ENCODE measurements around the gene SKOR2.
"Not testable (repeated sequence)": the region's sequence is repeated elsewhere in the genome, so short reads cannot be mapped to it uniquely, and the experiment has no call there.

SKOR2 gene

DNA sequence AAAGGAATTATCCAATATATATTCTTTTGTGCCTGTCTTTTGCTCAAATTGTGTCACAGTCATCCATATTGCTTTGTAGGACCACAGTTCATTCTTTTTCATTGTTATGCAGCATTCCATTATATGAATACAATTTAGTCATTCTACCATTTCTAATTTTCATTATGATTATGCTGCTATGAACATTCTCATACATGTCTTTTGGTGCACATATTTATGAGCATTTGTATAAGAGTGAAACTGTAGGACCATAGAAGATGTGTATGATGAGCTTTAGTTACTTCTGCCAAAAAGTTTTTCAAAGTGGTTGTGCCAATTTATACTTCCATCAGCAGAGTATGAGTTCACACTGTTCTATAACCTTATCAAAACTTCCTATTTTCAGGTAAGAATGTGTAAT, 83.0 kb downstream of the SKOR2 start:
- peaks cover 5% of the 10 kb centered on the region; the same call in 1 of the 2 replicates for H4K20me1 ChIP-seq (ENCODE audit: insufficient read depth, low read length)
- H3K9me3 ChIP-seq (ENCODE audit: insufficient read depth, low read length, severe bottlenecking): no peaks in the 10 kb centered on the region
- no peak overlapping the region for H3K9ac ChIP-seq (ENCODE audit: low read depth, low read length)
- H3K4me2 ChIP-seq (ENCODE audit: insufficient read depth, low read length): no peak overlapping the region
- H3K79me2 ChIP-seq (ENCODE audit: insufficient read depth, low read length): peaks cover 33% of the 10 kb centered on the region
- H3K27ac ChIP-seq (ENCODE audit: low read length): no peak overlapping the region
- no peak overlapping the region for H3K4me3 ChIP-seq (ENCODE audit: low read depth in 1 of 2, low read length in 2 of 2)
- ATAC-seq (ENCODE audit: insufficient read depth, low read depth): no peak
- H3K36me3 ChIP-seq (ENCODE audit: insufficient read depth, low read length): no peaks in the 10 kb centered on the region
- H3K27me3 ChIP-seq (ENCODE audit: insufficient read depth, low read length, poor library complexity): no peaks in the 10 kb centered on the region
- TF ChIP-seq EZH2 (IDR thresholded peaks at IDR 0.05; ENCODE audit: borderline replicate concordance, low read depth, low read length, severe bottlenecking): no peak
- TF ChIP-seq, protein P1, sequence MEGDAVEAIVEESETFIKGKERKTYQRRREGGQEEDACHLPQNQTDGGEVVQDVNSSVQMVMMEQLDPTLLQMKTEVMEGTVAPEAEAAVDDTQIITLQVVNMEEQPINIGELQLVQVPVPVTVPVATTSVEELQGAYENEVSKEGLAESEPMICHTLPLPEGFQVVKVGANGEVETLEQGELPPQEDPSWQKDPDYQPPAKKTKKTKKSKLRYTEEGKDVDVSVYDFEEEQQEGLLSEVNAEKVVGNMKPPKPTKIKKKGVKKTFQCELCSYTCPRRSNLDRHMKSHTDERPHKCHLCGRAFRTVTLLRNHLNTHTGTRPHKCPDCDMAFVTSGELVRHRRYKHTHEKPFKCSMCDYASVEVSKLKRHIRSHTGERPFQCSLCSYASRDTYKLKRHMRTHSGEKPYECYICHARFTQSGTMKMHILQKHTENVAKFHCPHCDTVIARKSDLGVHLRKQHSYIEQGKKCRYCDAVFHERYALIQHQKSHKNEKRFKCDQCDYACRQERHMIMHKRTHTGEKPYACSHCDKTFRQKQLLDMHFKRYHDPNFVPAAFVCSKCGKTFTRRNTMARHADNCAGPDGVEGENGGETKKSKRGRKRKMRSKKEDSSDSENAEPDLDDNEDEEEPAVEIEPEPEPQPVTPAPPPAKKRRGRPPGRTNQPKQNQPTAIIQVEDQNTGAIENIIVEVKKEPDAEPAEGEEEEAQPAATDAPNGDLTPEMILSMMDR (IDR thresholded peaks at IDR 0.05; ENCODE audit: borderline replicate concordance, extremely low read depth, low read length, poor library complexity, severe bottlenecking): no peak
- no peak for DNase-seq
- no peak overlapping the region for H2AFZ ChIP-seq (ENCODE audit: low read depth, low read length)
- peaks cover 7% of the 10 kb centered on the region for H3K4me1 ChIP-seq (ENCODE audit: insufficient read depth, low read length)

DNA sequence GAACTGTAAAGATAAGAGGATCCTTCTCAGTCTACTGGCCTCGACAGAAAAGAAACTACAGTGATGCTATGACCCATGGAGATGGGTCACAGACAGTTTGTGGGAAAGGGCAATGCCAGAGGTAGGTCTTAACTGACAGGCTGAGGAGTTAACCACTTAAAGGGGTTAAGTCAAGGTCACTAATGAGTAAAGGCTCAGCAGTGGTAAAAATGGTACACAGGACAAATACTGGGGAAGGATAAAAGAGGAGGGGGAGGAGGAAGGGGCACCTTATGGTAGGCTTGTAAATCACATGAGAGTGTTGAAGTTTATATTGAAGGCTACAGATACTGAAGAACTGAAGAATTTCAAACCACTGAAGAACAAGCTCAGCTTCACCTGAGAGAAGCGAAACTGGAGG, 85.2 kb downstream of the SKOR2 start:
- Histone ChIP-seq H3K4me2 (ENCODE audit: insufficient read depth, low read length) (no peak overlapping the region), H3K9me3 (ENCODE audit: insufficient read depth, low read length, severe bottlenecking) (no peaks in the 10 kb centered on the region)
- DNase-seq: no peak

DNA sequence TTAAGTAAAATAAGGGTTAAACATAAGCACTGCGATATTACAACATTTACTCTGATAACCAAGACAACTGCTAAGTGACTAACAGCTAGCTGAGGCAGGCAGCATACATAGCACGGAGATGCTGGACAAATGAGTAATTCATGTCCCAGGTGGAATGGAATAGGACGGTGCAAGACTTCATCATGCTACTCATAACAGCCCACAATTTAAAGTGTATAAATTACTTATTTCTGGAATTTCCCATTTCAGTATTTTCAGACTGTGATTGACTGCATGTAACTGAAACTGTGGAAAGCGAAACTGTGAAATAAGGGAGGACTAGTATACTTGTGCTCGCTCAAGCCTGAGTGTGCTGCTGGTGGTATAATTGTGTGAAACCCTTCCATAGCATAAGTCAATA, 88.2 kb downstream of the SKOR2 start:
- Histone ChIP-seq H3K9ac (ENCODE audit: low read depth, low read length) (no peak overlapping the region), H3K4me3 (ENCODE audit: low read depth in 1 of 2, low read length in 2 of 2) (no peak overlapping the region), H4K20me1 (ENCODE audit: insufficient read depth, low read length) (peaks cover 3% of the 10 kb centered on the region; the same call in 1 of the 2 replicates), H3K27me3 (ENCODE audit: insufficient read depth, low read length, poor library complexity) (no peaks in the 10 kb centered on the region), H3K9me3 (ENCODE audit: insufficient read depth, low read length, severe bottlenecking) (no peaks in the 10 kb centered on the region), H3K4me1 (ENCODE audit: insufficient read depth, low read length) (no peaks in the 10 kb centered on the region), H3K4me2 (ENCODE audit: insufficient read depth, low read length) (no peak overlapping the region), H3K79me2 (ENCODE audit: insufficient read depth, low read length) (peaks cover 43% of the 10 kb centered on the region), H3K36me3 (ENCODE audit: insufficient read depth, low read length) (no peaks in the 10 kb centered on the region), H2AFZ (ENCODE audit: low read depth, low read length) (no peak overlapping the region), H3K27ac (ENCODE audit: low read length) (no peak overlapping the region)
- DNase-seq: no peak
- TF ChIP-seq, protein P1 (IDR thresholded peaks at IDR 0.05; ENCODE audit: borderline replicate concordance, extremely low read depth, low read length, poor library complexity, severe bottlenecking): no peak
- no peak for TF ChIP-seq EZH2 (IDR thresholded peaks at IDR 0.05; ENCODE audit: borderline replicate concordance, low read depth, low read length, severe bottlenecking)
- no peak for ATAC-seq (ENCODE audit: insufficient read depth, low read depth)

More for the DNA sequence above, 85.2 kb downstream of the SKOR2 start:
- Histone ChIP-seq H2AFZ (ENCODE audit: low read depth, low read length) (no peak overlapping the region), H3K36me3 (ENCODE audit: insufficient read depth, low read length) (no peaks in the 10 kb centered on the region), H3K4me3 (ENCODE audit: low read depth in 1 of 2, low read length in 2 of 2) (no peak overlapping the region), H3K9ac (ENCODE audit: low read depth, low read length) (no peak overlapping the region), H3K27ac (ENCODE audit: low read length) (no peak overlapping the region), H3K79me2 (ENCODE audit: insufficient read depth, low read length) (peaks cover 37% of the 10 kb centered on the region), H4K20me1 (ENCODE audit: insufficient read depth, low read length) (peaks cover 6% of the 10 kb centered on the region; the same call in 1 of the 2 replicates), H3K4me1 (ENCODE audit: insufficient read depth, low read length) (no peaks in the 10 kb centered on the region), H3K27me3 (ENCODE audit: insufficient read depth, low read length, poor library complexity) (no peaks in the 10 kb centered on the region)
- ATAC-seq (ENCODE audit: insufficient read depth, low read depth): no peak
- TF ChIP-seq, protein P1 (IDR thresholded peaks at IDR 0.05; ENCODE audit: borderline replicate concordance, extremely low read depth, low read length, poor library complexity, severe bottlenecking): no peak
- TF ChIP-seq EZH2 (IDR thresholded peaks at IDR 0.05; ENCODE audit: borderline replicate concordance, low read depth, low read length, severe bottlenecking): no peak

DNA sequence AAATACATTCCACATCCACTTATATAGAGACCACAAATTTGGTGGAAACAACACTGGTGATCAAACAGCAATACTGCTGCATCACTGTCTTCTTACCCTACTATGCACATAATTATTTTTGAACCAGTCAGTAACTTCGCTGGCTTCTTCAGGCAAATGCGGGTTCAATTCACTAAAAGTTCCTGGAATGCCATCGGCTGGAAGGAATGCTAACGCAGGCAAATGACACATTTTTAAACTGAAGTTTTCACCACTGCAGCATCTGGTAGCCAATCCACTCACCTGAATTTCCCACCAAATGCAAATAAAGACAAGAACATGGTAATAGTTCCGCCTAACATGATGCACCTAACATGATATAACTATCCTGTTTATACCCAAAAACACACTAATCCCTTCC, 91.2 kb downstream of the SKOR2 start:
- DNase-seq (no peak), ATAC-seq (ENCODE audit: insufficient read depth, low read depth) (no peak)
- Histone ChIP-seq H3K4me2 (ENCODE audit: insufficient read depth, low read length) (no peak overlapping the region), H3K27ac (ENCODE audit: low read length) (no peak overlapping the region), H3K79me2 (ENCODE audit: insufficient read depth, low read length) (peaks cover 32% of the 10 kb centered on the region), H3K4me3 (ENCODE audit: low read depth in 1 of 2, low read length in 2 of 2) (no peak overlapping the region), H3K9me3 (ENCODE audit: insufficient read depth, low read length, severe bottlenecking) (no peaks in the 10 kb centered on the region), H4K20me1 (ENCODE audit: insufficient read depth, low read length) (peaks cover 3% of the 10 kb centered on the region; the same call in 1 of the 2 replicates), H3K36me3 (ENCODE audit: insufficient read depth, low read length) (no peaks in the 10 kb centered on the region), H3K27me3 (ENCODE audit: insufficient read depth, low read length, poor library complexity) (no peaks in the 10 kb centered on the region), H3K9ac (ENCODE audit: low read depth, low read length) (no peak overlapping the region), H2AFZ (ENCODE audit: low read depth, low read length) (no peak overlapping the region), H3K4me1 (ENCODE audit: insufficient read depth, low read length) (no peaks in the 10 kb centered on the region)
- TF ChIP-seq, protein P1 (IDR thresholded peaks at IDR 0.05; ENCODE audit: borderline replicate concordance, extremely low read depth, low read length, poor library complexity, severe bottlenecking): no peak
- no peak for TF ChIP-seq EZH2 (IDR thresholded peaks at IDR 0.05; ENCODE audit: borderline replicate concordance, low read depth, low read length, severe bottlenecking)

DNA sequence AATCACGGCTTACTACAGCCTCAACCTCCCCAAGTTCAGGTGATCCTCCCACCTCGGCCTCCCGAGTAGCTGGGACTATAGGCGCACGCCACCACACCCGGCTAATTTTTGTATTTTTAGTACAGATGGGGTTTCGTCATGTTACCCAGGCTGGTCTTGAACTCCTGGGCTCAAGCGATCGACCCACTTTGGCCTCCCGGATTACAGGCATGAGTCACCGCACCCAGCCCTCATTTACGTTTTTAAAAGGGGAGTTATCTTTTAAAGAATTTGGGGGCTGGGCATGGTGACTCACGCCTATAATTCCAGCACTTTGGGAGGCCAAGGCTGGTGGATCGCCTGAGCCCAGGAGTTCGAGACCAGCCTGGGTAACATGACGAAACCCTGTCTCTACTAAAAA, 93.1 kb downstream of the SKOR2 start:
- not testable (repeated sequence) for ATAC-seq (ENCODE audit: insufficient read depth, low read depth)

More for the DNA sequence above, 93.1 kb downstream of the SKOR2 start:
- not testable (repeated sequence) for H3K27ac ChIP-seq (ENCODE audit: low read length); H4K20me1 ChIP-seq (ENCODE audit: insufficient read depth, low read length); H3K9ac ChIP-seq (ENCODE audit: low read depth, low read length); H2AFZ ChIP-seq (ENCODE audit: low read depth, low read length); H3K4me2 ChIP-seq (ENCODE audit: insufficient read depth, low read length); H3K4me3 ChIP-seq (ENCODE audit: low read depth in 1 of 2, low read length in 2 of 2); H3K9me3 ChIP-seq (ENCODE audit: insufficient read depth, low read length, severe bottlenecking); DNase-seq; H3K4me1 ChIP-seq (ENCODE audit: insufficient read depth, low read length); H3K27me3 ChIP-seq (ENCODE audit: insufficient read depth, low read length, poor library complexity)
- peaks cover 14% of the 10 kb centered on the region; the same call in 1 of the 2 replicates for H3K36me3 ChIP-seq (ENCODE audit: insufficient read depth, low read length)
- H3K79me2 ChIP-seq (ENCODE audit: insufficient read depth, low read length): peaks cover 32% of the 10 kb centered on the region
